ENCODE measurements around the gene ZNF17. TPM values are rescaled to one million over a fixed set of nuclear protein-coding genes. Genes with fewer than 3 reads are reported as not detected.

The ZNF17 gene
- total RNA-seq, 1 donor from 2014 or later, result 11.3 TPM

GRCh38 chr19:57452307-57452706 lies 41.3 kb downstream of the ZNF17 start:
- no peak for TF ChIP-seq CTCF (IDR thresholded peaks at IDR 0.05; ENCODE audit: insufficient read depth, low read length, severe bottlenecking)
- FAIRE-seq (no peak), DNase-seq (ENCODE audit: low read depth) (no peak)
- Histone ChIP-seq H3K36me3 (ENCODE audit: control insufficient read depth, insufficient read depth, low read length) (no peaks in the 10 kb centered on the region), H3K4me3 (ENCODE audit: low read depth, low read length) (no peak overlapping the region), H3K27me3 (ENCODE audit: control insufficient read depth, insufficient read depth, low read length) (no peaks in the 10 kb centered on the region)

GRCh38 chr19:57465680-57466381 lies 54.9 kb downstream of the ZNF17 start:
- FAIRE-seq (no peak), DNase-seq (ENCODE audit: low read depth) (peak; percentile 45)
- peak; percentile 37 for TF ChIP-seq CTCF (IDR thresholded peaks at IDR 0.05; ENCODE audit: insufficient read depth, low read length, severe bottlenecking)
- Histone ChIP-seq H3K36me3 (ENCODE audit: control insufficient read depth, insufficient read depth, low read length) (no peaks in the 10 kb centered on the region), H3K27me3 (ENCODE audit: control insufficient read depth, insufficient read depth, low read length) (no peaks in the 10 kb centered on the region), H3K4me3 (ENCODE audit: low read depth, low read length) (no peak overlapping the region)

- DNase-seq (ENCODE audit: low read depth), result no peak
- H3K36me3 ChIP-seq (ENCODE audit: control insufficient read depth, insufficient read depth, low read length), result no peaks in the 10 kb centered on the region
- TF ChIP-seq CTCF (IDR thresholded peaks at IDR 0.05; ENCODE audit: insufficient read depth, low read length, severe bottlenecking), result no peak
- H3K4me3 ChIP-seq (ENCODE audit: low read depth, low read length), result no peak overlapping the region
- no peaks in the 10 kb centered on the region for H3K27me3 ChIP-seq (ENCODE audit: control insufficient read depth, insufficient read depth, low read length)
- FAIRE-seq, result no peak
Observed at GRCh38 chr19:57466489-57466888, 55.5 kb downstream of the ZNF17 start.

Other genes with a start within 250 kb of the ZNF17 start
- not detected in 2 replicates for gene DUXA, start 243.7 kb upstream of the ZNF17 start, total RNA-seq
- gene ZNF264, start 219.7 kb upstream of the ZNF17 start, total RNA-seq, result 43.1 and 46.1 TPM in 2 replicates
- 1.3 and 1.6 TPM in 2 replicates for gene AURKC, start 180.1 kb upstream of the ZNF17 start, total RNA-seq
- gene ZNF805, start 170.5 kb upstream of the ZNF17 start, total RNA-seq, result 21.9 and 27.9 TPM in 2 replicates
- 126 and 131 TPM in 2 replicates for gene ZNF460, start 130.7 kb upstream of the ZNF17 start, total RNA-seq
- 13.2 and 14.7 TPM in 2 replicates for gene ZNF543, start 90.7 kb upstream of the ZNF17 start, total RNA-seq
- 12.7 and 13.7 TPM in 2 replicates for gene ZNF304, start 59.9 kb upstream of the ZNF17 start, total RNA-seq
- gene TRAPPC2B, start 47.6 kb upstream of the ZNF17 start, total RNA-seq, result 13.7 and 16.5 TPM in 2 replicates
- 3.6 and 3.9 TPM in 2 replicates for gene ZNF547, start 47.6 kb upstream of the ZNF17 start, total RNA-seq
- 30.1 and 31.9 TPM in 2 replicates for gene ZNF548, start 21.3 kb upstream of the ZNF17 start, total RNA-seq
- 18.4 and 23.2 TPM in 2 replicates for gene ZNF749, start 24.2 kb downstream of the ZNF17 start, total RNA-seq
- gene VN1R1, start 46.0 kb downstream of the ZNF17 start, total RNA-seq, result 0.53 and 1.2 TPM in 2 replicates
- 11.8 and 24.3 TPM in 2 replicates for gene ZNF772, start 66.4 kb downstream of the ZNF17 start, total RNA-seq
- 17.6 and 33.8 TPM in 2 replicates for gene ZNF419, start 76.6 kb downstream of the ZNF17 start, total RNA-seq
- 20.5 and 31.7 TPM in 2 replicates for gene ZNF773, start 88.8 kb downstream of the ZNF17 start, total RNA-seq
- gene ZNF549, start 116.2 kb downstream of the ZNF17 start, total RNA-seq, result 6.9 and 7.6 TPM in 2 replicates
- gene ZNF550, start 148.7 kb downstream of the ZNF17 start, total RNA-seq, result 6.3 and 9.7 TPM in 2 replicates
- 5.5 and 7.4 TPM in 2 replicates for gene ZNF416, start 167.8 kb downstream of the ZNF17 start, total RNA-seq
- gene ZIK1, start 173.0 kb downstream of the ZNF17 start, total RNA-seq, result 7.4 and 8.4 TPM in 2 replicates
- gene ZNF530, start 188.7 kb downstream of the ZNF17 start, total RNA-seq, result 3.7 and 3.9 TPM in 2 replicates
- gene ZNF134, start 203.1 kb downstream of the ZNF17 start, total RNA-seq, result 17.1 and 23.2 TPM in 2 replicates
- gene ZNF211, start 222.0 kb downstream of the ZNF17 start, total RNA-seq, result 11.1 and 13.8 TPM in 2 replicates

Data from bronchial epithelial cell (primary cell).